Activated CD8-positive, alpha-beta memory T cell treated with anti-CD3 and anti-CD28 coated beads, Interleukin-2, amount 50 U/mL, for 1 hour (primary cell): ENCODE data around the gene TSTD2.

ENCODE experiments used
- DNase-seq: peaks from one replicate; pipeline ENCODE4 v3.0.0-alpha.2; 2020; ENCODE audit errors: extremely low read depth

Gene TSTD2

GRCh38 chr9:97562542-97562941 is 70.6 kb downstream of the TSTD2 start:
- DNase-seq, result no peak

DNA sequence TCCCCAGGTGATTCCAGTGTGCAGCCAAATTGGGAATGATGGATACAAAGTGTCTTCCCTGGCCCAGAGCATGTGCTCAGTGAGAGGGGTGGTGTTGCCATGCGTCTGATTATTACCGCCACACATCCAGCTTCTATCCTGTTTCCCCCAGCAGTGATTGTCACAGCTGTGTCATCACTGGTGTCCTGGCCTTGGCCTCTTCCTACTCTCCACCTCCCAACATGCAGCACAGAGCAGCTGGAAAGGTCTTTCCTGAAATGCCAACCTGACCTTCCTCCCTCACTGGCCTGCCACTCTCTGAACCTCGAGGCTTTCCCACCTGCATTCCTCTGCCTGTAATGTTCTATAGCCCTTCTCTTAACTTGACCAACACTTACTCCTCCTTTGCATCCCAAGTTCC is 71.7 kb downstream of the TSTD2 start:
- no peak for DNase-seq

GRCh38 chr9:97560851-97561250 is 72.3 kb downstream of the TSTD2 start:
- DNase-seq, result no peak

DNA sequence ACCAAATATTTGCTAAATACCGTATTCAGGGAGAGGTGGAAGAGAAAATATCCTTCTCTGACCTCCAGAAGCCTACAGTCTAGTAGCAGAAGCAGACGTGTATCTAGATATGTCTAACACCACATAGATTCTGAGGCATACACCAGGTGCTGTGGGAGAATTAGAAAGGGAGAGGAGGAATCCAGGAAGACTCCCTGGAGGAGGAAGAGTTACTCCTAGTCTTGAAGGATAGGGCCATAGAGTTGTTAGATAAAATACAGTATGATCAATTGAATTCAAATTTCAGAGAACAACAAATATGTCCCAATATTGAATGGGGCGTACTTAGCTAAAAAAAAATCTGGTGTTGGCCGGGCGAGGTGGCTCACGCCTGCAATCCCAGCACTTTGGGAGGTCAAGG is 73.0 kb downstream of the TSTD2 start:
- no peak for DNase-seq

- DNase-seq, result no peak
These were observed 74.1 kb downstream of the TSTD2 start for GRCh38 chr9:97559111-97559514.

DNA sequence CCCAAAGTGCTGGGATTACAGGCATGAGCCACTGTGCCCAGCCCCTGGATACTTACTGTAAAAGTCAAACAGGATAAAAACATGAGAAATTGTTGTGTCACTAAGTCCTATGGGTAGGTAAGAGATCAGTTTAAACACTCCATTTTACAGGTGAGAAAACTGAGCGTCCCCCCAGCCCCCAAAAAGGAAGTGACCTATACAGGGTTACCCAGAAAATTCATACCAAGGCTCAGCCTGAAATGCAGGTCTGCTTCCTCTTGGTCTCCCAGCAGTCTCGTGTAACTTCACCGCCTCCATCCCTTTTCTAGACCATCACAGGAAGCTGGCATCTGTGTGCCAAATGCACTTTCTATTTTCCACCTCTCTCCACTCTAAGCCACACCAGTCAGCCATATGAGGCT is 74.5 kb downstream of the TSTD2 start:
- no peak for DNase-seq

DNA sequence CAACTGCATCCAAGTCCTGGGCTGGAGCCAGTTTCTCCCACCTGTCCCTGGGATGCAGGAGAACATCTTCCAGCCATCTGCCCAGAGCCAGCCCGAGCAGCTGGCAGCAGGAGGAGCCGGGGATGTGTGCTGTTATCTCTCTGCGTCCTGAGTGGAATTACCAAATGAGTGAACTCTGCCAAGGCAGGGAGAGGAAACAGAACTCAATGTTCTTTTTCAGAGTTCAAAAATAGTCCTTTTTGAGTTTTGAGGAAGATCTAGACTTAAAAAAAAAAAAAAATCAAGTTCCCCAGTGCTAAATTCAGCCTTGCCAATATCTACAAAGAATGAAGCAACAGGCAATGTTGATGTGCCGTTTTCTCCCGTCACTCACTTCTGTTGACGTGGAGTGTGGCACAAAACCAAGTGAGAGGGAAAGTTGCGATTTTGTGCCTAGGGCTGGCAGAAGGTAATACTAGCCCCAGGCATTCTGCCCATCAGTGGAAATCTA is 75.5 kb downstream of the TSTD2 start:
- DNase-seq, result no peak

- no peak for DNase-seq
These were observed 76.2 kb downstream of the TSTD2 start for GRCh38 chr9:97556721-97557605.

DNA sequence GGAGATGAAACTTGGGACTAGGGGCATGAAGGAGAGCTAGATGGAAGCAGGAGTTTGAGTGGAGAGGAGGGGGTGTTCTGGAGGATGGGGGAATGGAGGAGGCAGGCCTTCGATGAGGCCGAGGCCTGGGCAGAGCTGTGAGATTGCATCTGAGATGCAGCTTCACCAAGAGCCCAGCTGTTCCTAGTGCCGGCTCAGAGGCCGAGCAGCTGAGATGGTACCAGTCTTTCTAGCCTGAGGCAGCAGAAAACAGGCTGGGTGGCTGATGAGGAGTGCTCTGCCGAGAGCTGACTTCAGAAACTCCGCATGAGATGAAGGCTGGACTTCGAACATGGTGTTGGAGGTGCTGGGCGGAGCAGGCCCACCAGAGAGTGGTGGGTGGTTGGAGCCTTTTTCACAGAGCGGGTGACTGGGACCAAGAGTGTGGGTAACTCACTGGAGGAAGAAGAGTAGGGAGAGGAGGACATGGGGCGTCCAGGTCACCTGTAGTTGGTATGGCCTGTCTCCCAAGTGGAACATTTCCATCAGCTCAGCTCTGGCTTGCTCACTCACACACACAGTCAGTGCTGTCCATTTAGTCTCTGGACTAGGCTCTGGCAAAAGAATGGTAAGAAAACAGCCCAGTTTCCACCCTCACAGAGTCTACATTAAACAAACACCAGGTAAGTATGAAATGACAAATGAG is 77.0 kb downstream of the TSTD2 start:
- DNase-seq, result no peak

DNA sequence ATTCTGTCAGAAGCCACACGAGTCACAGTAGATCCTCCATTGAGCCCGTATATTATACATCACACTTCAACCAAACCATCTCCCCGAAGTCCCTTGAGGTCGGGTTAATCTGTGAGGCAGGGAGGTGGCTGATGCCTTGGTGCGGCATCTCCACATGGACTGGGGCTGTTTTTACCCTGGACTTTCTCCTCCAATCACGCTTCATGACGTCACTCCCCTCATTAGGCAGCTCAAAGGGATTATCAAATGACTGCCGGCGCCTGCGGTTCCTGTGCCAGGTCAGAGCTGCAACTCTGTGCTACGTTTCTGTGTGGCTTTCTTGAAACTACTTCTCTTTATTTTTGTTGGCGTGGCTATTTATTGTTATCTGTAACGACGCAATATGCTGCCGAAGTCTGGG is 78.0 kb downstream of the TSTD2 start:
- DNase-seq, result no peak

DNA sequence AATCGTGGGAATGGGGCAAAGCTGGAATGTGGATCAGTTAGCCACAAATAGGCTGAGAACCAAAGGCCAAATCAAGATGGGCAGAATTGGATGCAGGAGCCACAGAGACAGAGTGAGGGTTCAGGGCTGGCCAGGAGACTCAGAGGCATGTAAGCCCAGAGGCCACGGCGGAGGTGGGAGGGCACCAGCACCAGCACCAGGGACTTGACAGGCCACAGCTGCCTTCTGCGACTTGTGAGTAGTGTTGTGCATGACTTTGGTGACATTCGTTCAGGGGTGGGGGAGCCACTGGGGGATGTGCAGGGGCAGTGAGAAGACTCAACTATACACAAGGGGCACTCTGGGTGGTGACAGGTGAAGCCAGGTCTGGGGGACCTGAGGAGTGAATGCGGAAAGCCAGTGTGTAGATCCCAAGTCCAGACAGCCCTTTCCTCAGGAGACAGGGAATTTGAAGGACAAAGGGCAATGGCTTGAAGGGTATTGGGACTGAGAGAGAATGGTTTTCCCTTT is 78.5 kb downstream of the TSTD2 start:
- DNase-seq, result no peak

- DNase-seq, result no peak
These were observed 79.3 kb downstream of the TSTD2 start for GRCh38 chr9:97553841-97554240.

- no peak for DNase-seq
These were observed 80.0 kb downstream of the TSTD2 start for GRCh38 chr9:97553141-97553540.

- DNase-seq, result no peak
These were observed 81.9 kb downstream of the TSTD2 start for GRCh38 chr9:97551308-97551707.

GRCh38 chr9:97550386-97550785 is 82.8 kb downstream of the TSTD2 start:
- no peak for DNase-seq
